ENCODE data around the gene TTC3.

The TTC3 gene

DNA sequence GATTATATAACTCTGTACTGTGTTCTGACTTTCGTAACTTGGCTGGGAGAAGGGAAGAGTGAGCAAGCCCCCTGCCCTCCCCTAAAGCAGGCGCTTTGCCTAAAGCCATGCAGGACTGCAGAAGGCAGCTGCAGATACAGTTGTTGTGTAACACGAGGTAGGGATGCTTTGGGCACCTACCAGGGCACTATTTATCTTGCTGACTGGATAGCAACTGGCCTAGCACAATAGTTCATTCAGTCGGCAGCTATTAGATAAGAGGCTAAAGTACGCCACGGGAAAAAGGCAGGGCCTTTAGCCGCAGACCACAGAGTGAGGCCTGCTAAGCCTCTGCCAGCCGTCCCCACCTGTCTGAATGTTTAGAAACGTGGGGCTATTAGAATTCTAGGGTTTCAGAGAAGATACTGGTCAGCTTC is 80.9 kb downstream of the TTC3 start:
- DNase-seq, result no peak

DNA sequence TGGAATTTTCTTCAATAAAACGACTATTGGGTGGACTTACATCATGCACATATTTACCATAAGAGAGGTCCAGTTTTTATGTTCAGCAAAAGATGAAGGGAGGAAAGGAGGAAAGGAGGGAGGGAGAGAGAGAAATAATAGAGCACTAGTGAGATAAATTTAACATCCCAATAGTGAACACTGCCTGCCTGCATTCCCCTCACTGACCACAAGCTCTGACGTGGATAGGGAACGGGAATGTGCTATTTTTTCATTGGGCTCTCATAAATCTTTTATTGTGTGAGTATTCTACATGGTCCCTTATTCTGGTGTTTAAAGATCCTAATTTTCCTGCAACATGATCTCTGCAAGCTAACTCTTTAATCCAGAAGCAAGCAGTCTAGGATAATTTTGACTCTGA is 82.1 kb downstream of the TTC3 start:
- no peak for DNase-seq

GRCh38 chr21:37157938-37158337 is 84.9 kb downstream of the TTC3 start:
- DNase-seq, result no peak

DNA sequence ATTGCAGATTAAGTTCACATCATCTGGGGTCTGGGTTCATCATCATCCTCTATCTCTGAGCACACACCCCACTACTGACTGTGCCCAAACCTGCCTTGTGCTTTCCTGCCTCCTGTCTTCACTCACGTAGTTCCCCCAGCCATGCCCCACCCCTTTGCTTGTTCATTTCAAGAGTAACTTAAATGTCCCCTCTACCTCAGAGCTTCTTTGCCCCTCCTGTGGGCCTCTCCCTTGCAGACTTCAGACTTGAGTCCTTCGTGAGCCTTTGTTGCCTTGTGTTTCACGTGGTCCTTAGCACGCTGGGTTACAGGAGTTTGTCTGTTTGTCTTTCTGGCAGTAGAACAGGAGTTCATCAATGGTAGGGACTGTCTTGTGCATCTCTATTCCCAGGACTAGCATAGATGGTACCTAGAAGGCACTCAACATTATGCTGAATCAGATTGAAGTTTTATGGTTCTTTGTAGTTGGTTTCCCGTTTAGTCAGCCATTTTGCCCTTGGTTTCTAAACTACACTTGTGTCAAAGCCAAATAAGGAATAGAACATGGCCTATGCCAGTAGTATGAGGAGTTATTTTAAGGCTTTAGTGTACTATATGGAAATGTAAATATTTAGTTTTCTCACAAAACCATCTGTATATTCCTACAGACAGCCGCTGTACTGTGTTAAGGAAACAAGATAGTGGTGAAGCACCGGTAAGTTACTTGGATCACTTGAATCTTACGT is 86.2 kb downstream of the TTC3 start:
- no peak for DNase-seq

DNA sequence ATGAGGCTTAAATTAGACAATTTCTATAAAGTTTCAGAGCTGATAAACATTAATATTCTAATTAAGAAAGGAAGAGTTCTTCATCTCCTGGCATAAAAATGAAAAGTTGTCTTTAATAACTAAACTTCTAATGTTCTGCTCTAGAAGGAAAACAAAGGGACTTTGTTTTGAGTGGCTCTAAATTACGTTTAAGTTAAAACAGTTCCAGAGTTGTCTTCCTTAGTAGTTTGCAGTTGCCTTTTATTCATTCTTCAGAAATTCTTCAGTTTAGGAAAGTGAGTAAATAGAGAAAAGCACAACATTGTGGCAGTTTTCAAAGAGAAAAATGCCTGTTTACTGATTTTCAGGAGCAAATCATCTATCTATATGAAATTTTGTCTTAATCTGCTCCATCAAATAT is 86.9 kb downstream of the TTC3 start:
- no peak for DNase-seq

- DNase-seq, result no peak
Measured at GRCh38 chr21:37164742-37165141, 91.7 kb downstream of the TTC3 start.

DNA sequence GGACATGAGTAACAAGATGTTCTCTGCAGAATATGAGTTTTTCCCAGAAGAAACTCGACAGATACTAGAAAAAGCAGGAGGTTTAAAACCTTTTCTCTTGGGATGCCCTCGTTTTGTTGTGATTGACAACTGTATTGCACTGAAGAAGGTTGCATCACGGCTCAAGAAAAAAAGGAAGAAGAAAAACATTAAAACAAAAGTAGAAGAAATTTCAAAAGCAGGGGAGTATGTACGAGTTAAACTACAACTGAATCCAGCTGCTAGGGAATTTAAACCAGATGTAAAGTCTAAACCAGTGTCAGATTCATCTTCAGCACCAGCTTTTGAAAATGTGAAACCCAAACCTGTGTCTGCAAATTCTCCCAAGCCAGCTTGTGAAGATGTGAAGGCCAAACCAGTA is 92.5 kb downstream of the TTC3 start:
- no peak for DNase-seq

DNA sequence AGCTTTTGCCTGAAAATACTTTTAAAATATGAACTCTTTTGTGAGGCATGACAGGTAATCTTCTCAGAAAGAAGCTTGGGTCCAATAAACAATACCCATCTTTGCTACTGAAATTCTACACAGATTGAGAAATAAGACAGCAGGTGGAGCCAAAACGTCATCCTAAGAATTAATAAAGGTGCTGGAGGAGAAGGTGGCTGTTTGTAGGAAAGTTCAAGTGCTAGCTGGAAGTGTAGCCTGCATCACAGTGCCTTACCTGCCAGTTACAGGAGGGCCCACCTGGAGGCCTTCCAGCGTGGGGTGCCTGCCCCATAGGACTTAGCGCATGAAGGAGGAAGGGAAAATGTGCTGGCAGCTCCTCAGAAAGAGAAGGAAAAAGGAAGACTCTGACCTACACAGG is 93.7 kb downstream of the TTC3 start:
- DNase-seq, result peak; percentile 14

GRCh38 chr21:37168666-37169065 is 95.6 kb downstream of the TTC3 start:
- DNase-seq, result no peak

DNA sequence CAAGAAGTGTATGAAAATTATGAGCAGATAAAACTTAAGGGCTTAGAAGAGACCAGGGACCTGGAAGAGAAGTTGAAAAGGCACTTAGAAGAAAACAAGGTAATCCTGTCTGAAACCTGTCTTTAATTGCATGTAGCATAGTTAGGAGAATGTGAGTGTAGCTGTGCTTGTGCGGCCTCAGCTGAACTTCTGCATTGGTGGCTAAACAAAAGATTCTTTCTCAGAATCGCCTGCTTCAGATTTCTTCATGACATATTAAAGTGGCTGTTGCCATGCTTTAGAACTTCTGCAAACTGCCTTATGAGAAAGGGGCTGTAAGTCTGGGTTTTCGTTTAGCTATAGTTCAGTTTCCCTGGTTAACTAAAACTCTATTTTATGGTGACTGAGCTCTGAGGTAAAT is 99.6 kb downstream of the TTC3 start:
- DNase-seq, result no peak

- no peak for DNase-seq
Measured at GRCh38 chr21:37176716-37177115, 103.7 kb downstream of the TTC3 start.

GRCh38 chr21:37181059-37181458 is 108.0 kb downstream of the TTC3 start:
- no peak for DNase-seq

DNA sequence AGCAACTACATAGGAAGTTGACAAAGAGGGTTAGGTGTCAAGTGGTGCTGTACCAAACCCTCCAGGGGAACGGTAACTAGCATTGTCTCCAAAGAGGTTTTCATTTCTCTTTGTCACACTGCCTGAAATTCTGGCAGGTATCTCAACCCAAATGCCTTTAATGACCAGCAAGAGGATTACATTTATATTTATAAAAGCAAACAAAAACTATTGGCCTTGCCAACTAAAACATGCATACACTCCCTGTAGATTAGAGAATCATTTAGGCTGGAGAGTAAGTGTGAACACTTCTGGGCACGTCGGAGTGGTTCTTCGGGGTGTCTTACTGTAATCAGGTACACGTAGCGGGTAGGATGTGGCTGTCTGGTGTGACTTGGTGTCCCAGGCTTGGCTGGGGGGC is 109.2 kb downstream of the TTC3 start:
- no peak for DNase-seq

- no peak for DNase-seq
Measured at GRCh38 chr21:37183749-37184148, 110.7 kb downstream of the TTC3 start.

DNA sequence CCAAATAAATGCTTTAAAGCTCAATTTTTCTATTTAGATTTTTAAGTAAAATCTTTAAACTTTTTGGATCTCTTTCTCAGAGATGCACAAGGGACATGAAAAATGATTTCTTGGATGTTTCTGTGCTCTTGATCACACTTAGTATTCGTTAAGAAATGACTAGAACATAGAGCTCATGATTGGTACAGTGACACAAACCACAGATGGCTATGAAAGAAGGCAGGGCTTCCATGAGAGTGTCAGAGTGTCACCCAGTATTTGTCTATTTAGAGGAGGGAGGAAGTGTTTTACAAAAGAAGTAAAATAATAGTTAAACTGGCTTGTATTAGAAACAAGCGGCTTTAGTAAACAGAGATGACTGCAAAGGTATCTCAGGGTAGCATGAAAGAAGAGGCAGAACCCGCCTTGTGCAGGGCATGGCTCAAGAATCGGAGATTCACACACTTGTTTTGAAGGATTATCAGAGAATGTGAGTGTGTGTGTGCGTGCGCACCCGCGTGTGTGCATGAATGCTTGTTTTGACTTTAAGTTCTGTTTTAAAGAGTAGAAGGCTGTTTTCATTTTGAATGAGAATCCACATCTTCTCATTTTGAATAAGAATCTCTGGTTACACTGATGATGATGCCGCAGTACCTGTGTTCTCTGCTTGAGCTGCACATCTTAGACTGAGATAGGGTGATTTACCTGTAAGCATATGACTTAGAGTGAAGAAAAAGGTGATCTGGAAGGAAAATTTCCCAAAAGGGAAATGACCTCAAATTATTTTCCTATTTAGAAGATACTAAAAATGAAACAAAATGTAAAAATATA is 111.9 kb downstream of the TTC3 start:
- DNase-seq, result no peak

- DNase-seq, result no peak
Measured at GRCh38 chr21:37186983-37187382, 113.9 kb downstream of the TTC3 start.

- DNase-seq, result no peak
Measured at GRCh38 chr21:37188825-37189224, 115.8 kb downstream of the TTC3 start.

- no peak for DNase-seq
Measured at GRCh38 chr21:37192019-37192418, 119.0 kb downstream of the TTC3 start.

DNA sequence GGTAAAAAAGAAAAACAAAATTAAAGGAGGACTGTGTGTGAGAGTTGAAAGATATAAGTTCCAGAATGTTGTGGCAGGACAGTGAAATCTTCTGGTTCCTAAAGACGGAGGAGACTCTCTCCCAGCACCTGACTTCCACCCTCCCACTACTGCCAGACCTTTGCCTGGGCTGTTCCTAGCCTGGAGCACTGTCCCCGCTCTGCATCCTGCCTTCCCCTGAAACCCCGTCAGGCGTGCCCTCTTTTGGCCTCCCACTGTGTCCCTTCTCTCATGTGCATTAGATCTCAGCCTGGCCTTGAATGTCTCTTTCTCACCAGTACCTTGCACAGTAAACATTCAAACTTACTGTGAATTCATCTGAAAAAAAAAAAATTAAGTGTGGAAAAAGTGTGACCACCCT is 120.0 kb downstream of the TTC3 start:
- no peak for DNase-seq

- DNase-seq, result no peak
Measured at GRCh38 chr21:37193676-37194075, 120.6 kb downstream of the TTC3 start.

GRCh38 chr21:37195059-37195458 is 122.0 kb downstream of the TTC3 start:
- DNase-seq, result no peak

DNA sequence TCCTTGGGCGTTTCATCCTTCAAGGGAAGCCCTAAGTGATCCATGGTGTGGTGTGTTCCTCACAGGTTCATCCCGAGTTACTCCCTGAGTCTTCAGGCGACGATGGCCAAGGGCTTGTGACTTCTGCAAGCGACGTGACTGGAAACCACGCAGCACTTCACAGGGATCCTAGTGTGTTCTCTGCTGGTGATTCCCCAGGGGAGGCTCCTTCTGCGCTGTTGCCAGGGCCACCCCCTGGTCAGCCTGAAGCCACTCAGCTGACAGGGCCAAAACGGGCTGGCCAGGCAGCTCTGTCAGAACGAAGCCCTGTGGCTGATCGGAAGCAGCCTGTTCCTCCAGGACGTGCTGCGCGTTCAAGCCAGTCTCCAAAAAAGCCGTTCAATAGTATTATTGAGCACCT is 122.6 kb downstream of the TTC3 start:
- no peak for DNase-seq

GRCh38 chr21:37196847-37197246 is 123.8 kb downstream of the TTC3 start:
- no peak for DNase-seq

GRCh38 chr21:37197746-37198145 is 124.7 kb downstream of the TTC3 start:
- no peak for DNase-seq

All from NCI-H524 treated with DMSO at 0.1 percent for 48 hours (cell line).